Gastrocnemius medialis (tissue), 4 donors: Measurements from ENCODE around the gene MUSTN1. TPM values are rescaled to one million over a fixed set of nuclear protein-coding genes. Genes with fewer than 3 reads are reported as not detected.

Source experiments
- ATAC-seq, 2 donors: fragments of 150-250 bp; one replicate each; pipeline ENCODE4 v1.9.1; 2016
- DNase-seq, 2 donors: peaks; one replicate each; pipeline ENCODE4 v3.0.0-alpha.2; 2019
- H3K27ac ChIP-seq, 4 donors: fragments of 200-600 bp; sonication (generic); 1 replicate in 1 of 4; 2 replicates in 3 of 4; pipeline ENCODE4 v1.5.1; 2016 to 2018; ENCODE audit warnings: mild to moderate bottlenecking in 2 of 4, moderate library complexity in 1 of 4
- H3K27me3 ChIP-seq, 3 donors: fragments of 200-600 bp; sonication (generic) in 2 of 3; 1 replicate in 1 of 3; 2 replicates in 2 of 3; pipeline versions ENCODE4 v1.5.1 to v1.6.0; 2016 to 2019; ENCODE audit warnings: mild to moderate bottlenecking in 1 of 3, moderate library complexity in 1 of 3
- H3K36me3 ChIP-seq, 2 donors: fragments of 200-600 bp; sonication (generic) in 1 of 2; one replicate each; pipeline ENCODE4 v1.5.1; 2017 to 2018
- H3K4me1 ChIP-seq, 2 donors: fragments of 200-600 bp; sonication (generic) in 1 of 2; one replicate each; pipeline ENCODE4 v1.5.1; 2016 to 2017; ENCODE audit warnings: mild to moderate bottlenecking in 2 of 2
- H3K4me3 ChIP-seq, 4 donors: fragments of 200-600 bp; sonication (generic) in 3 of 4; 1 replicate in 1 of 4; 2 replicates in 3 of 4; pipeline ENCODE4 v1.5.1; 2016 to 2019; ENCODE audit warnings: mild to moderate bottlenecking in 2 of 4
- H3K9me3 ChIP-seq, 3 donors: fragments of 200-600 bp; sonication (generic) in 2 of 3; 1 replicate in 1 of 3; 2 replicates in 2 of 3; pipeline ENCODE4 v1.5.1; 2016 to 2019
- POLR2A ChIP-seq, 2 donors: fragments of 450-650 bp; IDR thresholded peaks; one replicate each; pipeline ENCODE4 v1.6.1; 2017; ENCODE audit warnings: antibody characterized with exemption in 2 of 2, mild to moderate bottlenecking in 2 of 2, moderate library complexity in 2 of 2
- in situ Hi-C, 4 donors: fragments of 200-750 bp; cut with MboI; loops; one replicate each; pipeline versions ENCODE4 v1.15.0 to v1.8.0; 2017; ENCODE audit warnings: low sequenced_read_pairs in 4 of 4
- intact Hi-C: fragments of 100-400 bp; cut with DNase I; formaldehyde crosslinking; loops from one replicate; pipeline ENCODE4 v1.15.1; 2023; ENCODE audit warnings: low total_unique reads
- total RNA-seq, 4 donors: library from RNA; depleted of rRNA; stranded (reverse); fragments of >200 nt; gene quantifications; one replicate each; pipeline versions ENCODE4 v1.1.0 to v1.2.3, GENCODE V29; 2016
- TF ChIP-seq, protein P1 (sequence below), 5 experiments: fragments of 450-650 bp in 3 of 5; fragments of 200-600 bp in 2 of 5; sonication (generic) in 2 of 5; IDR thresholded peaks in 4 of 5; conservative IDR thresholded peaks in 1 of 5; 1 replicate in 4 of 5; 2 replicates in 1 of 5; pipeline ENCODE4 v1.5.1; 2016 to 2019; ENCODE audit warnings: antibody characterized with exemption in 5 of 5, mild to moderate bottlenecking in 3 of 5, moderate library complexity in 3 of 5

MUSTN1 gene
- total RNA-seq, 4 donors from 2014 or later, result 218 to 2,149 (median 412) TPM

DNA sequence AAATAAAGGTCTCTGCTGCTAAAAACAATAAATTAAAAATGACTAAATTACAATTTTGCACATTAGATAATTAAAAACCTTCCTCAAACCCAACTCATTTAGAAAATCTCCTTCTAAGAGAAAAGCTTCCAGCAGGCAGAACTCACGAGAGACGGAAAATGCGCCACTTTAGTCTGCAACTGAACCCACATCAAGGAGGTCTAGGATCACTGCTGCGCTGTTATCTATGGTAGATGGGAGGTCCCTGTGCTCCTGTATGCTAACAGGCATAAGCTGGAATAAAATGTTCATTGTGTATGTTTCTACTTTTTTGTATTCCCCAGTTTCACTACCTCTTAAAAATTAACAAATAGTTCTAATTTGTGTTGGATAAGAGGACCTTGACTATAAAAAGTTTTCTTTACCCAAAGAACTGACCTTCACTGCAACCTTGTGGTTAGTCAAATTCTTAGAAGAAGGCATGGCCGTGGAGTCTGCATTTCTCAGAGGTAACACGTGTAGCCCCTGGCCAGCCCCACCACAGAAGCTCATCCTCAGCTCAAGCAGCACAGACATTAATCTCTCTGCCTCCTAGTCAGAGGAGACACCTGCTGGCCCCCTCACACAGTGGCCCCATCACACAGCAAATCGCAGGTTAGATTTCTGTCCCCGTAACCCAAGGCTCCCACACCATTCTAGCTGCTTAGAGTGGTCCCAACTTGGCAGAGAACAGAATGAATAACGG, 40.2 kb upstream of the MUSTN1 start:
- peaks cover 3 to 10% of the 10 kb centered on the region in 2 donors for H3K4me1 ChIP-seq
- intact Hi-C loops, result no loop called here
- no peaks in the 10 kb centered on the region for H3K36me3 ChIP-seq
- in situ Hi-C loops, result loop anchor here in 1 of 4 donors (25.0 kb wide), 1 partner anchor 187 kb away; no protein-coding TSS in a partner anchor
- no peaks in the 10 kb centered on the region for H3K27me3 ChIP-seq
- no peak for DNase-seq
- H3K4me3 ChIP-seq, result no peak overlapping the region
- TF ChIP-seq, protein P1, sequence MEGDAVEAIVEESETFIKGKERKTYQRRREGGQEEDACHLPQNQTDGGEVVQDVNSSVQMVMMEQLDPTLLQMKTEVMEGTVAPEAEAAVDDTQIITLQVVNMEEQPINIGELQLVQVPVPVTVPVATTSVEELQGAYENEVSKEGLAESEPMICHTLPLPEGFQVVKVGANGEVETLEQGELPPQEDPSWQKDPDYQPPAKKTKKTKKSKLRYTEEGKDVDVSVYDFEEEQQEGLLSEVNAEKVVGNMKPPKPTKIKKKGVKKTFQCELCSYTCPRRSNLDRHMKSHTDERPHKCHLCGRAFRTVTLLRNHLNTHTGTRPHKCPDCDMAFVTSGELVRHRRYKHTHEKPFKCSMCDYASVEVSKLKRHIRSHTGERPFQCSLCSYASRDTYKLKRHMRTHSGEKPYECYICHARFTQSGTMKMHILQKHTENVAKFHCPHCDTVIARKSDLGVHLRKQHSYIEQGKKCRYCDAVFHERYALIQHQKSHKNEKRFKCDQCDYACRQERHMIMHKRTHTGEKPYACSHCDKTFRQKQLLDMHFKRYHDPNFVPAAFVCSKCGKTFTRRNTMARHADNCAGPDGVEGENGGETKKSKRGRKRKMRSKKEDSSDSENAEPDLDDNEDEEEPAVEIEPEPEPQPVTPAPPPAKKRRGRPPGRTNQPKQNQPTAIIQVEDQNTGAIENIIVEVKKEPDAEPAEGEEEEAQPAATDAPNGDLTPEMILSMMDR (IDR thresholded peaks at IDR 0.05 in 4 of 5, conservative IDR thresholded peaks at IDR 0.05 in 1 of 5), result no peak
- TF ChIP-seq POLR2A (IDR thresholded peaks at IDR 0.05), result no peak
- H3K27ac ChIP-seq, result no peak overlapping the region
- no peak for ATAC-seq
- no peaks in the 10 kb centered on the region for H3K9me3 ChIP-seq

DNA sequence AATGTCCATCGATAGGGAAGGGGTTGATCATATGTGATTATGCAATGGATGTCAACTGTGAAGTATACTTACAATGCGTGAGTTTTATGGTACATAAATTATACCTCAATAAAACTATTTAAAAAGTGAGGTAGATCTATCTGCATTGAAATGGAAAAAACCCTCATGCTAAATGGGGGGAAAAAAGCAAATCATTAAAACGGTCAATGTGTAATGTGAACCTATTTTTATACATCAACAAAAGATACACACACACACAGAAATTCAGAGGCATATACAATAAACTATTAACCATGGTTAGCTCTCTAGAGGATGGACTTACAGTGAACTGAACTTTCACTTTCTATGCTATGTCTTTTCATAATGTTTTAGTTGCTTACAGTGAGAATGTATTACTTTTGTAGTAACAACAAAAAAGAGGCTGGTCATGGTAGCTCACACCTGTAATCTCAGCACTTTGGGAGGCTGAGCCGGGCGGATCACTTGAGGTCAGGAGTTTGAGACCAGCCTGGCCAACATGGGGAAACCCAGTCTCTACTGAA, 39.4 kb upstream of the MUSTN1 start:
- Histone ChIP-seq H3K9me3 (no peaks in the 10 kb centered on the region), H3K36me3 (no peaks in the 10 kb centered on the region), H3K4me3 (no peak overlapping the region), H3K27ac (no peak overlapping the region), H3K27me3 (no peaks in the 10 kb centered on the region), H3K4me1 (peaks cover 2 to 10% of the 10 kb centered on the region in 2 donors)
- no peak for ATAC-seq
- DNase-seq, result no peak
- intact Hi-C loops (no loop called here), in situ Hi-C loops (loop anchor here in 1 of 4 donors (25.0 kb wide), 1 partner anchor 188 kb away; no protein-coding TSS in a partner anchor)
- TF ChIP-seq, protein P1 (IDR thresholded peaks at IDR 0.05 in 4 of 5, conservative IDR thresholded peaks at IDR 0.05 in 1 of 5), result no peak
- no peak for TF ChIP-seq POLR2A (IDR thresholded peaks at IDR 0.05)

DNA sequence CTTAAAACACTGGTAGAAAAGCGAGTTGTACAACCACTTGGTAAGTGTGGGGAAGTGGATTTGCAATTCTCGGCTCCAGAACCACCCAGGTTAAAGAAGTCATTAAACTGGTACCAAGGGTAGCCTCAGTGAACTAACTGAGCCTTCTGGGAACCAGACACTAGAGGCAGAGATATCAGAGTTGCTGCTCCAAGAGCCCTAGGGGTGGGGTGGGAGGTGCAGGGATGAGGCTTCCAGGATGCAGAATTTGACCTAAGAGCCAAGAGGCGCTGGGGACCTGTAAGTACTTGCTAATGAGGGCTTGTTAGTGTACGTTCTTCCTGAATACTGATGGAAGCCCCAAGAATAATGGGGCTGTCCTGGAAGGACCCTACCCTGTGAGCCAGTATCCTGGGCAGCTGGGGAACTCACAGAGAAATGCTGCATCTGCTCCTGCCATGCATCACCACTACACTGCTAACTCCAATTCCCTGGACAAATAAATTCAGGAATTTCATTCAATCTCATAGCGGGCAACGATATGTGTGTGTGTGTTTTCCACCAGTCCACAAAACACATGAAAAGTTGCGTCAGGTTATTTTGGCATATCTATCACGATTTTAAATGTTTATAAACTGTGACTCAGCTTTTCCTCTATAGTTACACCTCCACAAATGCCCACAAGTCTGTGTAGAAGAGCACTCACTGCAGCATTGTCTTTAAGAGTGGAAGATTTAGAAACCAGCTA, 38.8 kb upstream of the MUSTN1 start:
- H3K27me3 ChIP-seq, result no peaks in the 10 kb centered on the region
- no peaks in the 10 kb centered on the region for H3K36me3 ChIP-seq
- ATAC-seq, result peak in 1 of 2 donors; percentile 62
- DNase-seq, result no peak
- no peak overlapping the region for H3K4me3 ChIP-seq
- in situ Hi-C loops (loop anchor here in 1 of 4 donors (25.0 kb wide), 1 partner anchor 189 kb away; no protein-coding TSS in a partner anchor), intact Hi-C loops (no loop called here)
- no peak overlapping the region for H3K27ac ChIP-seq
- peaks cover 0 to 10% of the 10 kb centered on the region in 2 donors for H3K4me1 ChIP-seq
- TF ChIP-seq, protein P1 (IDR thresholded peaks at IDR 0.05 in 4 of 5, conservative IDR thresholded peaks at IDR 0.05 in 1 of 5), result no peak
- TF ChIP-seq POLR2A (IDR thresholded peaks at IDR 0.05), result no peak
- no peaks in the 10 kb centered on the region for H3K9me3 ChIP-seq

DNA sequence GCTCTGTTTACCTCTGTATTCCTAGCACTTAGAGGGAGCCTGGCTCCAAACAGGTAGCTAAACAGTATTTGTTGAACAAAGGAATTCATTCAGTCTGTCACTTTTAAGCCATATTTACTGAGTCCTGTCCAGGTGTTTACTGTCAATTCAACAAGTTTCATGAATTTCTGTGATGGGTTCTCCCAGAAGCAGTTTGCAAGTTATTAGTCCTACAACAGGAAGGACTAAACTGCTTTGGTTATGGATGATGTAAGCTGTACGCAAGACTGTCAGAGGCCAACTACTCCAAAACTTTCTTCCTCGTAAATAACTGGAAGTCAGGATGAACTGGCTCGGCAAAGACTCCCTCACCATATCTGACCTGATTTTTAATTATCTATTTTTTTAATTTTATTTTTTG, 37.4 kb upstream of the MUSTN1 start:
- no peaks in the 10 kb centered on the region for H3K9me3 ChIP-seq
- TF ChIP-seq POLR2A (IDR thresholded peaks at IDR 0.05), result no peak
- TF ChIP-seq, protein P1 (IDR thresholded peaks at IDR 0.05 in 4 of 5, conservative IDR thresholded peaks at IDR 0.05 in 1 of 5), result no peak
- no peaks in the 10 kb centered on the region for H3K27me3 ChIP-seq
- ATAC-seq, result no peak
- H3K4me3 ChIP-seq, result no peak overlapping the region
- no peaks in the 10 kb centered on the region for H3K36me3 ChIP-seq
- in situ Hi-C loops (loop anchor here in 1 of 4 donors (25.0 kb wide), 1 partner anchor 190 kb away; no protein-coding TSS in a partner anchor), intact Hi-C loops (no loop called here)
- H3K27ac ChIP-seq, result no peak overlapping the region
- DNase-seq, result no peak
- peaks cover 0 to 10% of the 10 kb centered on the region in 2 donors for H3K4me1 ChIP-seq
